B cell (primary cell): ENCODE data around the gene CLGN. TPM values are rescaled to one million over a fixed set of nuclear protein-coding genes. Genes with fewer than 3 reads are reported as not detected.

ENCODE experiments used
- ATAC-seq: fragments of 200-7000 bp; cut with Tn5 transposase; one replicate; pipeline ENCODE4 v1.10.0; 2021; ENCODE audit warnings: low read depth, mild to moderate bottlenecking, moderate number of reproducible peaks, moderate library complexity
- CTCF ChIA-PET: fragments of 350-600 bp; sonication (Branson Sonifier 250); formaldehyde crosslinking; loops from one replicate; lab custom pipeline; 2021; ENCODE audit warnings: antibody characterized with exemption, inconsistent platforms; lab: Charles Lee
- POLR2A ChIA-PET: fragments of 350-600 bp; sonication (Branson Sonifier 250); formaldehyde crosslinking; loops from one replicate; lab custom pipeline; 2021; ENCODE audit warnings: antibody characterized with exemption; lab: Charles Lee
- DNase-seq: peaks from one replicate; pipeline ENCODE4 v3.0.0; 2013
- H2AFZ ChIP-seq: 2 replicates; pipeline ENCODE4 v1.6.1; 2012; ENCODE audit warnings: mild to moderate bottlenecking, low read depth, low read length; ENCODE audit not compliant: insufficient read depth, poor library complexity, severe bottlenecking
- H3K27ac ChIP-seq, 2 donors: 1 replicate in 1 of 2; 2 replicates in 1 of 2; pipeline ENCODE4 v1.5.1; 2012 to 2013; ENCODE audit warnings: low read length in 2 of 2, mild to moderate bottlenecking in 2 of 2, moderate library complexity in 1 of 2
- H3K27me3 ChIP-seq, 4 experiments: fragments of 200-600 bp in 1 of 4; sonication (generic) in 1 of 4; replicated peaks in 1 of 4; 1 replicate in 2 of 4; 2 replicates in 2 of 4; pipeline versions ENCODE4 v1.6.1 to v1.7.0; 2013 to 2016; ENCODE audit warnings: low read length in 3 of 4, mild to moderate bottlenecking in 2 of 4, mixed read lengths in 1 of 4, moderate library complexity in 1 of 4; ENCODE audit not compliant: insufficient read depth in 4 of 4, control insufficient read depth in 3 of 4; ENCODE audit errors: control extremely low read depth in 1 of 4
- H3K36me3 ChIP-seq, 2 experiments: replicated peaks in 1 of 2; 1 replicate in 1 of 2; 2 replicates in 1 of 2; pipeline versions ENCODE4 v1.6.1 to v1.7.1; 2013; ENCODE audit warnings: low read length in 1 of 2; ENCODE audit not compliant: insufficient read depth in 2 of 2, control insufficient read depth in 1 of 2; ENCODE audit errors: control extremely low read depth in 1 of 2, extremely low read depth in 1 of 2
- H3K4me1 ChIP-seq, 2 donors: fragments of 200-600 bp in 1 of 2; sonication (generic) in 1 of 2; 1 replicate in 1 of 2; 2 replicates in 1 of 2; pipeline versions ENCODE4 v1.5.1 to v1.6.1; 2013 to 2017; ENCODE audit warnings: low read length in 2 of 2; ENCODE audit not compliant: control insufficient read depth in 2 of 2, insufficient read depth in 2 of 2
- H3K4me2 ChIP-seq: replicated peaks from 2 replicates; pipeline ENCODE3; 2012; ENCODE audit warnings: mild to moderate bottlenecking, low read depth, low read length; ENCODE audit not compliant: poor library complexity, severe bottlenecking
- H3K4me3 ChIP-seq, 5 experiments: fragments of 200-600 bp in 1 of 5; sonication (generic) in 1 of 5; 1 replicate in 3 of 5; 2 replicates in 2 of 5; pipeline versions ENCODE4 v1.5.1 to v1.7.0; 2011 to 2016; ENCODE audit warnings: low read length in 4 of 5, mild to moderate bottlenecking in 4 of 5, low read depth in 2 of 5, control low read depth in 1 of 5, moderate library complexity in 1 of 5; ENCODE audit not compliant: insufficient read depth in 1 of 5; ENCODE audit errors: control extremely low read depth in 1 of 5, extremely low read depth in 1 of 5
- H3K79me2 ChIP-seq: fragments of 200-600 bp; sonication (generic); one replicate; pipeline ENCODE4 v1.6.0; 2016; ENCODE audit warnings: low read length; ENCODE audit not compliant: control insufficient read depth, insufficient read depth
- H3K9ac ChIP-seq: fragments of 200-600 bp; sonication (generic); 2 replicates; pipeline ENCODE4 v1.6.1; 2017; ENCODE audit warnings: mild to moderate bottlenecking, low read length, moderate library complexity
- H3K9me3 ChIP-seq, 3 donors: one replicate each; pipeline versions ENCODE4 v1.6.1 to v1.7.1; 2013; ENCODE audit warnings: low read length in 2 of 3; ENCODE audit not compliant: control insufficient read depth in 2 of 3, insufficient read depth in 1 of 3; ENCODE audit errors: control extremely low read depth in 1 of 3
- H4K20me1 ChIP-seq: 2 replicates; pipeline ENCODE4 v1.6.0; 2012; ENCODE audit warnings: mild to moderate bottlenecking, low read length; ENCODE audit not compliant: insufficient read depth, control insufficient read depth, poor library complexity, severe bottlenecking
- H3K27ac Mint-ChIP-seq: one replicate; pipeline ENCODE4 v1.8.0; 2021; ENCODE audit warnings: mixed read lengths
- H3K27me3 Mint-ChIP-seq: one replicate; pipeline ENCODE4 v1.8.0; 2021; ENCODE audit warnings: mixed read lengths
- H3K4me1 Mint-ChIP-seq: one replicate; pipeline ENCODE4 v1.8.0; 2021; ENCODE audit warnings: mixed read lengths
- H3K4me3 Mint-ChIP-seq: one replicate; pipeline ENCODE4 v1.8.0; 2021; ENCODE audit warnings: mixed read lengths
- H3K9me3 Mint-ChIP-seq: one replicate; pipeline ENCODE4 v1.8.0; 2022; ENCODE audit warnings: mixed read lengths; ENCODE audit not compliant: insufficient read depth
- EZH2 ChIP-seq: IDR thresholded peaks from 2 replicates; pipeline ENCODE4 v1.6.1; 2012; ENCODE audit warnings: borderline replicate concordance, low read depth, mild to moderate bottlenecking, moderate library complexity, low read length; ENCODE audit not compliant: insufficient read depth, poor library complexity, severe bottlenecking
- WGBS: methylation state at CpG from one replicate; pipeline ENCODE4 v1.1.5; 2013; ENCODE audit warnings: missing lambda C conversion rate; ENCODE audit not compliant: insufficient coverage; 5-methylcytosine and 5-hydroxymethylcytosine counted together
- intact Hi-C: fragments of 100-400 bp; cut with micrococcal nuclease; formaldehyde crosslinking; loops from one replicate; pipeline ENCODE4 v1.10.0; 2022
- polyA plus RNA-seq: library from polyadenylated mRNA; depleted of rRNA; stranded (reverse); fragments of >200 nt; gene quantifications from 2 replicates; pipeline ENCODE4 v1.2.3, GENCODE V29; 2012
- total RNA-seq, 2 donors: library from RNA; stranded (reverse); fragments of 120-200 nt in 1 of 2; gene quantifications; 1 replicate in 1 of 2; 2 replicates in 1 of 2; pipeline versions ENCODE4 v1.2.3 to v1.2.4, GENCODE V29; 2013 to 2022
- TF ChIP-seq, protein P1 (sequence below): fragments of 200-600 bp; IDR thresholded peaks from one replicate; pipeline ENCODE4 v1.8.0; 2022; ENCODE audit warnings: antibody characterized with exemption, mild to moderate bottlenecking

Gene CLGN
- total and polyA plus RNA-seq, 2 donors (not counting 1 experiment from before 2014, with no cell fraction given): not detected

DNA sequence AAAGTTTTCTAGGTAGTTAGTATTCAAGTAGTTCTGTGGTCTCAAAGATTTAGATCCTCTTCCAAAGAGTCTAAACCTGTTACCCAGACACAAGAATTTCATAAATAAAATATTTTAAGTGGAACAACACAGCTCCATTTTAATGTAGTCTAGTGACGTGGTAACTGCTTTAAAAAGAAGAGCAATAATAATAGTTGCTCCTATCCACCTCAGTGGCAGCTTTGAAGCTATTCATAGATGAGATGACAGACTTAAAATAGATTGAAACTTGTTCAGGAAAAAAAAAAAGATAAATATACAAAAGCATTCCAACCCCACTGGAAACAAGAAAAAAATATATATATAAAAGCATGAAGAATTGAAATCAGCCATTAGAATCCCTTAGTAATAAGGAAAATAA is 39.4 kb downstream of the CLGN start:
- TF ChIP-seq, protein P1, sequence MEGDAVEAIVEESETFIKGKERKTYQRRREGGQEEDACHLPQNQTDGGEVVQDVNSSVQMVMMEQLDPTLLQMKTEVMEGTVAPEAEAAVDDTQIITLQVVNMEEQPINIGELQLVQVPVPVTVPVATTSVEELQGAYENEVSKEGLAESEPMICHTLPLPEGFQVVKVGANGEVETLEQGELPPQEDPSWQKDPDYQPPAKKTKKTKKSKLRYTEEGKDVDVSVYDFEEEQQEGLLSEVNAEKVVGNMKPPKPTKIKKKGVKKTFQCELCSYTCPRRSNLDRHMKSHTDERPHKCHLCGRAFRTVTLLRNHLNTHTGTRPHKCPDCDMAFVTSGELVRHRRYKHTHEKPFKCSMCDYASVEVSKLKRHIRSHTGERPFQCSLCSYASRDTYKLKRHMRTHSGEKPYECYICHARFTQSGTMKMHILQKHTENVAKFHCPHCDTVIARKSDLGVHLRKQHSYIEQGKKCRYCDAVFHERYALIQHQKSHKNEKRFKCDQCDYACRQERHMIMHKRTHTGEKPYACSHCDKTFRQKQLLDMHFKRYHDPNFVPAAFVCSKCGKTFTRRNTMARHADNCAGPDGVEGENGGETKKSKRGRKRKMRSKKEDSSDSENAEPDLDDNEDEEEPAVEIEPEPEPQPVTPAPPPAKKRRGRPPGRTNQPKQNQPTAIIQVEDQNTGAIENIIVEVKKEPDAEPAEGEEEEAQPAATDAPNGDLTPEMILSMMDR: no peak
- TF ChIP-seq EZH2: no peak
- Histone ChIP-seq H3K27ac (no peak overlapping the region), H3K9ac (no peak overlapping the region), H3K79me2 (no peaks in the 10 kb centered on the region), H2AFZ (no peak overlapping the region), H3K36me3 (no peaks in the 10 kb centered on the region), H4K20me1 (no peaks in the 10 kb centered on the region), H3K4me1 (no peaks in the 10 kb centered on the region), H3K9me3 (no peaks in the 10 kb centered on the region), H3K27me3 (no peaks in the 10 kb centered on the region), H3K4me2 (no peak overlapping the region), H3K4me3 (no peak overlapping the region)
- intact Hi-C loops: no loop called here
- ChIA-PET POLR2A (no interaction called here), CTCF (interaction anchor here (0.9 to 2.1 kb wide), 3 partner anchors 15 to 28 kb away, joined by 4 to 7 read pairs (median 6); partner anchors contain the start of gene SCOC)
- Mint-ChIP-seq H3K4me1 (no peaks in the 10 kb centered on the region), H3K4me3 (no peak overlapping the region), H3K9me3 (no peaks in the 10 kb centered on the region), H3K27me3 (no peaks in the 10 kb centered on the region), H3K27ac (no peak overlapping the region)
- no peak for ATAC-seq
- no peak for DNase-seq
- no CpG with 5 or more reads among the region's 1 CpG for WGBS

DNA sequence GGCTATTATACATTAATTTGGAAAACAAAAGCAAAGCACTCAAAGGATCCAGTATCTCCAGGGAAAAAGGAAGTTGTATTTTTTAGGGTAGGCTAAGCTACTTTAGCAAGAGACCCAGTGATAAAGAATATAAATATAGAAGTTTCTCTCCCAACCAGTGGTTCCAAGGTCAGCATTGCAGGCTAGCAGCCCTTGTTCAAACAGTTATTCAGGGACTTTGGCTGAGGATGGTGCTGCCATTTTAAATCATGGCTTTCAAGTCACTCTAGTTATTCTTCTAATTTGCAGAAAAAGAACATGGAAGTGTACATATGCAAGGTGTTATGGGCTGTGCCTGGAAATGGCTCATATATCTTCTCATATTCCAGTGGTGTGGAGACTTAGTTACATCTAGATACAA is 44.7 kb downstream of the CLGN start:
- H3K9me3 Mint-ChIP-seq: no peaks in the 10 kb centered on the region
- no peak overlapping the region for H3K4me3 ChIP-seq
- DNase-seq: no peak
- peaks cover 3% of the 10 kb centered on the region for H3K79me2 ChIP-seq
- no peak overlapping the region for H3K27ac ChIP-seq
- no peaks in the 10 kb centered on the region for H3K27me3 ChIP-seq
- no peaks in the 10 kb centered on the region for H3K9me3 ChIP-seq
- no peak overlapping the region for H3K9ac ChIP-seq
- H3K4me3 Mint-ChIP-seq: no peak overlapping the region
- no peak overlapping the region for H2AFZ ChIP-seq
- no peak overlapping the region for H3K27ac Mint-ChIP-seq
- no peaks in the 10 kb centered on the region for H3K27me3 Mint-ChIP-seq
- no peaks in the 10 kb centered on the region for H3K4me1 ChIP-seq
- no peak overlapping the region for H3K4me2 ChIP-seq
- H3K4me1 Mint-ChIP-seq: no peaks in the 10 kb centered on the region
- ChIA-PET POLR2A (no interaction called here), CTCF (interaction anchor here (0.6 to 2.5 kb wide), 3 partner anchors 8 to 374 kb away, joined by 4 to 11 read pairs (median 4); no protein-coding TSS in a partner anchor)
- H4K20me1 ChIP-seq: peaks cover 6% of the 10 kb centered on the region
- TF ChIP-seq, protein P1: no peak
- no peak for TF ChIP-seq EZH2
- H3K36me3 ChIP-seq: no peaks in the 10 kb centered on the region
- intact Hi-C loops: no loop called here
- ATAC-seq: no peak
